K562 (cell line): ENCODE measurements around the gene ZNF668. TPM values are rescaled to one million over a fixed set of nuclear protein-coding genes. Genes with fewer than 3 reads are reported as not detected.

Experiments
- ATAC-seq: fragments of 200-7000 bp; cut with Tn5 transposase; 3 replicates; pipeline ENCODE4 v1.9.1; 2020; ENCODE audit warnings: moderate library complexity
- BruUV-seq: library from RNA; stranded (reverse); fragments of 400-500 nt; replicated peaks from 2 replicates; lab custom pipeline; 2021; lab: Mats Ljungman, UMichigan
- CTCF ChIA-PET: fragments of 300-600 bp; formaldehyde crosslinking; extraction: SDS; loops from one replicate; lab custom pipeline; 2021; ENCODE audit warnings: low intra/inter-chr PET ratio; lab: Yijun Ruan, JAX
- POLR2A ChIA-PET: fragments of 300-600, 350-650 bp; sonication (Branson Sonifier 250); formaldehyde crosslinking; extraction: SDS; loops from one replicate; lab custom pipeline; 2021; ENCODE audit warnings: antibody characterized with exemption, inconsistent platforms; lab: Yijun Ruan, JAX
- DNase-seq, 4 experiments: peaks; one replicate each; pipeline versions ENCODE4 v3.0.0 to v3.0.0-alpha.2; 2011 to 2018; ENCODE audit warnings: low spot score in 3 of 4, mixed read lengths in 3 of 4; ENCODE audit errors: extremely low read depth in 1 of 4
- FAIRE-seq: peaks from 2 replicates; lab custom pipeline; 2011; peaks lifted over from hg19 to GRCh38; lab: Jason Lieb, UNC
- H2AFZ ChIP-seq: 2 replicates; pipeline ENCODE4 v1.6.0; 2011; ENCODE audit warnings: low read depth, low read length, control low read depth, inconsistent platforms
- H3K27ac ChIP-seq: fragments of 200-600 bp; 3 replicates; pipeline ENCODE4 v1.8.0; 2011; ENCODE audit warnings: low read depth, mild to moderate bottlenecking, control low read depth, inconsistent platforms, low read length, moderate library complexity, mixed read lengths; ENCODE audit errors: extremely low read depth
- H3K27me3 ChIP-seq, 2 experiments: fragments of 300-600 bp in 1 of 2; 2 replicates in 1 of 2; 3 replicates in 1 of 2; pipeline versions ENCODE4 v1.6.0 to v1.8.0; 2011; ENCODE audit warnings: inconsistent platforms in 2 of 2, low read length in 2 of 2, mild to moderate bottlenecking in 1 of 2, mixed read lengths in 1 of 2, moderate library complexity in 1 of 2; ENCODE audit not compliant: control insufficient read depth in 2 of 2, insufficient read depth in 2 of 2
- H3K36me3 ChIP-seq: fragments of 300-600 bp; 3 replicates; pipeline ENCODE4 v1.8.0; 2011; ENCODE audit warnings: mild to moderate bottlenecking, low read length, inconsistent platforms; ENCODE audit not compliant: control insufficient read depth, insufficient read depth
- H3K4me1 ChIP-seq, 2 experiments: fragments of 200-600 bp in 1 of 2; replicated peaks in 1 of 2; 2 replicates in 1 of 2; 3 replicates in 1 of 2; pipeline versions ENCODE4 v1.5.1 to v1.8.0; 2011; ENCODE audit warnings: inconsistent platforms in 2 of 2, low read length in 2 of 2, mild to moderate bottlenecking in 1 of 2, mixed read lengths in 1 of 2, moderate library complexity in 1 of 2; ENCODE audit not compliant: control insufficient read depth in 2 of 2, insufficient read depth in 2 of 2
- H3K4me2 ChIP-seq: 2 replicates; pipeline ENCODE4 v1.6.1; 2011; ENCODE audit warnings: low read length, control low read depth, inconsistent platforms, mixed read lengths; ENCODE audit not compliant: insufficient read depth
- H3K4me3 ChIP-seq: fragments of 200-600 bp; sonication (generic), shearing (Covaris generic); 2 replicates; pipeline ENCODE4 v1.5.1; 2016; ENCODE audit warnings: control low read depth, inconsistent platforms
- H3K79me2 ChIP-seq: fragments of 200-600 bp; 3 replicates; pipeline ENCODE4 v1.8.0; 2011; ENCODE audit warnings: low read length, inconsistent platforms; ENCODE audit not compliant: control insufficient read depth, insufficient read depth
- H3K9ac ChIP-seq, 2 experiments: 2 replicates each; pipeline versions ENCODE4 v1.6.0 to v1.6.1; 2011; ENCODE audit warnings: low read depth in 2 of 2, low read length in 2 of 2, control low read depth in 1 of 2, inconsistent platforms in 1 of 2, mild to moderate bottlenecking in 1 of 2, mixed read lengths in 1 of 2; ENCODE audit not compliant: insufficient read depth in 1 of 2
- H3K9me1 ChIP-seq: one replicate; pipeline ENCODE4 v1.6.0; 2011; ENCODE audit warnings: inconsistent platforms, mild to moderate bottlenecking, low read length, moderate library complexity; ENCODE audit not compliant: control insufficient read depth, insufficient read depth
- H3K9me3 ChIP-seq: replicated peaks from 2 replicates; pipeline ENCODE4 v1.5.1; 2011; ENCODE audit warnings: low read depth, low read length, inconsistent platforms; ENCODE audit not compliant: control insufficient read depth, insufficient read depth
- H4K20me1 ChIP-seq: replicated peaks from 2 replicates; pipeline ENCODE4 v1.6.1; 2011; ENCODE audit warnings: low read length, inconsistent platforms, mixed read lengths; ENCODE audit not compliant: control insufficient read depth, insufficient read depth
- CBX5 ChIP-seq: IDR thresholded peaks from 2 replicates; pipeline ENCODE4 v1.6.1; 2014; ENCODE audit warnings: low read depth, borderline replicate concordance
- KDM4B ChIP-seq, 2 experiments: fragments of 450-650 bp in 1 of 2; sonication (generic) in 1 of 2; IDR thresholded peaks; 2 replicates each; pipeline ENCODE4 v1.6.1; 2016 to 2017; ENCODE audit warnings: borderline replicate concordance in 2 of 2, antibody characterized with exemption in 1 of 2, low read depth in 1 of 2, mild to moderate bottlenecking in 1 of 2
- POLR2G ChIP-seq: fragments of 200-400 bp; formaldehyde crosslinking; IDR thresholded peaks from 2 replicates; pipeline ENCODE4 v1.6.1; 2017; ENCODE audit warnings: low read depth, mild to moderate bottlenecking, antibody characterized with exemption, low read length, moderate library complexity
- RBFOX2 ChIP-seq: fragments of 200-400 bp; formaldehyde crosslinking; IDR thresholded peaks from 2 replicates; pipeline ENCODE4 v1.6.1; 2017; ENCODE audit warnings: low read depth, mild to moderate bottlenecking, low read length, moderate library complexity
- RBM22 ChIP-seq: fragments of 200-400 bp; formaldehyde crosslinking; IDR thresholded peaks from 2 replicates; pipeline ENCODE4 v1.6.1; 2018; ENCODE audit warnings: low read length, low read depth; ENCODE audit not compliant: poor library complexity, severe bottlenecking
- SMARCB1 ChIP-seq: IDR thresholded peaks from 2 replicates; pipeline ENCODE4 v1.6.1; 2011; ENCODE audit warnings: improper control_type of control experiment, low read depth; ENCODE audit not compliant: insufficient read length
- WGBS: fragments of 100-300 bp; shearing (Covaris generic); methylation state at CpG from one replicate; pipeline ENCODE4 v1.1.6; 2016; ENCODE audit warnings: low coverage, mixed read lengths; ENCODE audit not compliant: insufficient coverage; ENCODE audit errors: missing lambda C conversion rate; 5-methylcytosine and 5-hydroxymethylcytosine counted together
- in situ Hi-C: fragments of 300-500 bp; cut with MboI; formaldehyde crosslinking; loops from 4 replicates; pipeline ENCODE4 v1.15.0; 2018; ENCODE audit warnings: inconsistent platforms, mixed read lengths
- intact Hi-C: fragments of 100-400 bp; cut with micrococcal nuclease; formaldehyde crosslinking; loops from 2 replicates; pipeline ENCODE4 v1.14.2; 2022
- polyA plus RNA-seq, 8 experiments: library from polyadenylated mRNA; depleted of rRNA in 4 of 8; stranded (reverse) in 5 of 8; unstranded in 3 of 8; fragments of >200 nt; fragmentation: Nextera tagmentation in 2 of 8; fragmentation: Illumina TruSeq in 1 of 8; extraction: Ambion mirVana in 2 of 8; extraction: Trizol in 1 of 8; gene quantifications; 2 replicates each; pipeline versions ENCODE4 v1.2.1 to v1.2.3, GENCODE V29; 2011 to 2014; ENCODE audit warnings: inconsistent platforms in 1 of 8, missing spikeins in 1 of 8
- total RNA-seq, 7 experiments: library from RNA; depleted of rRNA in 6 of 7; stranded (reverse); fragments of >200 nt in 6 of 7; fragmentation: Illumina TruSeq in 2 of 7; extraction: Trizol in 2 of 7; gene quantifications; 2 replicates each; pipeline versions ENCODE4 v1.2.1 to v1.2.3, GENCODE V29; 2011 to 2021; ENCODE audit warnings: low replicate concordance in 1 of 7

The ZNF668 gene
- total and polyA plus RNA-seq, 9 of the 15 experiments (the other 6 are each of a cell fraction or from before 2014, with no cell fraction given), result 0.04 to 15.3 (median 3.8) TPM; not detected in 1

- TF ChIP-seq KDM4B (IDR thresholded peaks at IDR 0.05; ENCODE audit: borderline replicate concordance in 2 of 2, low read depth in 1 of 2) (no peak), SMARCB1 (no peak)
Measured at GRCh38 chr16:31085411-31085810, 11.4 kb upstream of the ZNF668 start (continued).

- Histone ChIP-seq H3K4me3 (no peak overlapping the region), H3K27ac (no peak overlapping the region), H4K20me1 (0 out of 2 replicates have a peak, but pooled peaks cover 5% of the 10 kb centered on the region), H3K79me2 (no peaks in the 10 kb centered on the region; the same call in 2 of the 3 replicates), H3K9ac (peak overlapping the region in 1 of 2 experiments; percentile 33; a peak in 1 of 4 replicates), H3K27me3 (no peaks in the 10 kb centered on the region), H3K9me3 (no peaks in the 10 kb centered on the region), H3K4me1 (peaks cover 0 to 74% of the 10 kb centered on the region in 2 experiments; a peak in 3 of 5 replicates), H2AFZ (no peak overlapping the region)
- FAIRE-seq, result no peak
- ATAC-seq, result no peak
- 92% methylated on average over 15 of the region's 16 CpGs for WGBS
- no peak for DNase-seq
- intact Hi-C loops, result no loop called here
- no TSS peak for BruUV-seq
- peak; percentile 44 for TF ChIP-seq RBM22
- no peak for TF ChIP-seq CBX5
- peak; percentile 68 for TF ChIP-seq POLR2G
- TF ChIP-seq RBFOX2, result peak; percentile 61
- TF ChIP-seq, all 486 proteins: peak for 3
- Histone ChIP-seq H3K9me1 (no peaks in the 10 kb centered on the region), H3K4me2 (no peak overlapping the region), H3K36me3 (peaks cover 59% of the 10 kb centered on the region; the same call in 2 of the 3 replicates)
- CTCF ChIA-PET, result no interaction called here
- in situ Hi-C loops, result no loop called here
- POLR2A ChIA-PET, result interaction anchor here (0.6 to 3.4 kb wide), 10 partner anchors 10 to 134 kb away, joined by 3 to 32 read pairs (median 3); partner anchors contain the start of genes KAT8, VKORC1, ZNF646 and ZNF668
Measured at GRCh38 chr16:31084584-31085302, 10.7 kb upstream of the ZNF668 start.
